K562 (cell line): Measurements from ENCODE around the gene CAPZB. TPM values are rescaled to one million over a fixed set of nuclear protein-coding genes. Genes with fewer than 3 reads are reported as not detected.

Source experiments
- ATAC-seq: fragments of 200-7000 bp; cut with Tn5 transposase; 3 replicates; pipeline ENCODE4 v1.9.1; 2020; ENCODE audit warnings: moderate library complexity
- BruUV-seq: library from RNA; stranded (reverse); fragments of 400-500 nt; replicated peaks from 2 replicates; lab custom pipeline; 2021; lab: Mats Ljungman, UMichigan
- CTCF ChIA-PET: fragments of 300-600 bp; formaldehyde crosslinking; extraction: SDS; loops from one replicate; lab custom pipeline; 2021; ENCODE audit warnings: low intra/inter-chr PET ratio; lab: Yijun Ruan, JAX
- POLR2A ChIA-PET: fragments of 300-600, 350-650 bp; sonication (Branson Sonifier 250); formaldehyde crosslinking; extraction: SDS; loops from one replicate; lab custom pipeline; 2021; ENCODE audit warnings: antibody characterized with exemption, inconsistent platforms; lab: Yijun Ruan, JAX
- DNase-seq, 4 experiments: peaks; one replicate each; pipeline versions ENCODE4 v3.0.0 to v3.0.0-alpha.2; 2011 to 2018; ENCODE audit warnings: low spot score in 3 of 4, mixed read lengths in 3 of 4; ENCODE audit errors: extremely low read depth in 1 of 4
- FAIRE-seq: peaks from 2 replicates; lab custom pipeline; 2011; peaks lifted over from hg19 to GRCh38; lab: Jason Lieb, UNC
- H2AFZ ChIP-seq: 2 replicates; pipeline ENCODE4 v1.6.0; 2011; ENCODE audit warnings: low read depth, low read length, control low read depth, inconsistent platforms
- H3K27ac ChIP-seq: fragments of 200-600 bp; 3 replicates; pipeline ENCODE4 v1.8.0; 2011; ENCODE audit warnings: low read depth, mild to moderate bottlenecking, control low read depth, inconsistent platforms, low read length, moderate library complexity, mixed read lengths; ENCODE audit errors: extremely low read depth
- H3K27me3 ChIP-seq, 2 experiments: fragments of 300-600 bp in 1 of 2; 2 replicates in 1 of 2; 3 replicates in 1 of 2; pipeline versions ENCODE4 v1.6.0 to v1.8.0; 2011; ENCODE audit warnings: inconsistent platforms in 2 of 2, low read length in 2 of 2, mild to moderate bottlenecking in 1 of 2, mixed read lengths in 1 of 2, moderate library complexity in 1 of 2; ENCODE audit not compliant: control insufficient read depth in 2 of 2, insufficient read depth in 2 of 2
- H3K36me3 ChIP-seq: fragments of 300-600 bp; 3 replicates; pipeline ENCODE4 v1.8.0; 2011; ENCODE audit warnings: mild to moderate bottlenecking, low read length, inconsistent platforms; ENCODE audit not compliant: control insufficient read depth, insufficient read depth
- H3K4me1 ChIP-seq, 2 experiments: fragments of 200-600 bp in 1 of 2; replicated peaks in 1 of 2; 2 replicates in 1 of 2; 3 replicates in 1 of 2; pipeline versions ENCODE4 v1.5.1 to v1.8.0; 2011; ENCODE audit warnings: inconsistent platforms in 2 of 2, low read length in 2 of 2, mild to moderate bottlenecking in 1 of 2, mixed read lengths in 1 of 2, moderate library complexity in 1 of 2; ENCODE audit not compliant: control insufficient read depth in 2 of 2, insufficient read depth in 2 of 2
- H3K4me2 ChIP-seq: 2 replicates; pipeline ENCODE4 v1.6.1; 2011; ENCODE audit warnings: low read length, control low read depth, inconsistent platforms, mixed read lengths; ENCODE audit not compliant: insufficient read depth
- H3K4me3 ChIP-seq: fragments of 200-600 bp; sonication (generic), shearing (Covaris generic); 2 replicates; pipeline ENCODE4 v1.5.1; 2016; ENCODE audit warnings: control low read depth, inconsistent platforms
- H3K79me2 ChIP-seq: fragments of 200-600 bp; 3 replicates; pipeline ENCODE4 v1.8.0; 2011; ENCODE audit warnings: low read length, inconsistent platforms; ENCODE audit not compliant: control insufficient read depth, insufficient read depth
- H3K9ac ChIP-seq, 2 experiments: 2 replicates each; pipeline versions ENCODE4 v1.6.0 to v1.6.1; 2011; ENCODE audit warnings: low read depth in 2 of 2, low read length in 2 of 2, control low read depth in 1 of 2, inconsistent platforms in 1 of 2, mild to moderate bottlenecking in 1 of 2, mixed read lengths in 1 of 2; ENCODE audit not compliant: insufficient read depth in 1 of 2
- H3K9me1 ChIP-seq: one replicate; pipeline ENCODE4 v1.6.0; 2011; ENCODE audit warnings: inconsistent platforms, mild to moderate bottlenecking, low read length, moderate library complexity; ENCODE audit not compliant: control insufficient read depth, insufficient read depth
- H3K9me3 ChIP-seq: replicated peaks from 2 replicates; pipeline ENCODE4 v1.5.1; 2011; ENCODE audit warnings: low read depth, low read length, inconsistent platforms; ENCODE audit not compliant: control insufficient read depth, insufficient read depth
- H4K20me1 ChIP-seq: replicated peaks from 2 replicates; pipeline ENCODE4 v1.6.1; 2011; ENCODE audit warnings: low read length, inconsistent platforms, mixed read lengths; ENCODE audit not compliant: control insufficient read depth, insufficient read depth
- BRCA1 ChIP-seq, 2 experiments: fragments of 450-650 bp in 1 of 2; sonication (generic) in 1 of 2; formaldehyde crosslinking in 1 of 2; IDR thresholded peaks; 2 replicates each; pipeline versions ENCODE4 v1.5.0 to v1.6.1; 2017 to 2020; ENCODE audit warnings: mild to moderate bottlenecking in 1 of 2, missing genetic modification reagents in 1 of 2
- ETV6 ChIP-seq, 3 experiments: fragments of 150-350 bp in 1 of 3; sonication (generic) in 1 of 3; formaldehyde crosslinking in 1 of 3; IDR thresholded peaks; 2 replicates each; pipeline versions ENCODE4 v1.6.1 to v1.8.0; 2014 to 2022; ENCODE audit warnings: borderline replicate concordance in 2 of 3, low read depth in 2 of 3, antibody characterized with exemption in 1 of 3, low read length in 1 of 3, mild to moderate bottlenecking in 1 of 3, missing genetic modification reagents in 1 of 3
- HSF4 ChIP-seq: fragments of 250-450 bp; sonication (Bioruptor Pico); IDR thresholded peaks from 2 replicates; pipeline ENCODE4 v2.1.2; 2022; ENCODE audit warnings: mild to moderate bottlenecking, moderate library complexity, borderline replicate concordance
- NFIC ChIP-seq: fragments of 450-650 bp; IDR thresholded peaks from 2 replicates; pipeline ENCODE4 v1.6.1; 2017; ENCODE audit warnings: mild to moderate bottlenecking, inconsistent platforms
- POLR2G ChIP-seq: fragments of 200-400 bp; formaldehyde crosslinking; IDR thresholded peaks from 2 replicates; pipeline ENCODE4 v1.6.1; 2017; ENCODE audit warnings: low read depth, mild to moderate bottlenecking, antibody characterized with exemption, low read length, moderate library complexity
- RBFOX2 ChIP-seq: fragments of 200-400 bp; formaldehyde crosslinking; IDR thresholded peaks from 2 replicates; pipeline ENCODE4 v1.6.1; 2017; ENCODE audit warnings: low read depth, mild to moderate bottlenecking, low read length, moderate library complexity
- TRIM25 ChIP-seq: fragments of 450-650 bp; IDR thresholded peaks from 2 replicates; pipeline ENCODE4 v1.7.0; 2016; ENCODE audit warnings: borderline replicate concordance
- ZBTB7A ChIP-seq: IDR thresholded peaks from 2 replicates; pipeline ENCODE4 v1.6.1; 2011; ENCODE audit warnings: low read depth, mild to moderate bottlenecking, low read length, moderate library complexity, borderline replicate concordance; ENCODE audit not compliant: control insufficient read depth
- ZC3H4 ChIP-seq: sonication (generic); formaldehyde crosslinking; IDR thresholded peaks from 2 replicates; pipeline ENCODE4 v1.9.0; 2021; ENCODE audit warnings: missing genetic modification reagents, borderline replicate concordance
- ZNF511 ChIP-seq: sonication (generic); formaldehyde crosslinking; IDR thresholded peaks from 2 replicates; pipeline ENCODE4 v1.8.0; 2022; ENCODE audit warnings: mild to moderate bottlenecking, missing genetic modification reagents
- WGBS: fragments of 100-300 bp; shearing (Covaris generic); methylation state at CpG from one replicate; pipeline ENCODE4 v1.1.6; 2016; ENCODE audit warnings: low coverage, mixed read lengths; ENCODE audit not compliant: insufficient coverage; ENCODE audit errors: missing lambda C conversion rate; 5-methylcytosine and 5-hydroxymethylcytosine counted together
- in situ Hi-C: fragments of 300-500 bp; cut with MboI; formaldehyde crosslinking; loops from 4 replicates; pipeline ENCODE4 v1.15.0; 2018; ENCODE audit warnings: inconsistent platforms, mixed read lengths
- intact Hi-C: fragments of 100-400 bp; cut with micrococcal nuclease; formaldehyde crosslinking; loops from 2 replicates; pipeline ENCODE4 v1.14.2; 2022
- polyA plus RNA-seq, 8 experiments: library from polyadenylated mRNA; depleted of rRNA in 4 of 8; stranded (reverse) in 5 of 8; unstranded in 3 of 8; fragments of >200 nt; fragmentation: Nextera tagmentation in 2 of 8; fragmentation: Illumina TruSeq in 1 of 8; extraction: Ambion mirVana in 2 of 8; extraction: Trizol in 1 of 8; gene quantifications; 2 replicates each; pipeline versions ENCODE4 v1.2.1 to v1.2.3, GENCODE V29; 2011 to 2014; ENCODE audit warnings: inconsistent platforms in 1 of 8, missing spikeins in 1 of 8
- total RNA-seq, 7 experiments: library from RNA; depleted of rRNA in 6 of 7; stranded (reverse); fragments of >200 nt in 6 of 7; fragmentation: Illumina TruSeq in 2 of 7; extraction: Trizol in 2 of 7; gene quantifications; 2 replicates each; pipeline versions ENCODE4 v1.2.1 to v1.2.3, GENCODE V29; 2011 to 2021; ENCODE audit warnings: low replicate concordance in 1 of 7

CAPZB gene
- total and polyA plus RNA-seq, 9 of the 15 experiments (the other 6 are each of a cell fraction or from before 2014, with no cell fraction given): 57.6 to 297 (median 125) TPM

- no peak overlapping the region for H3K4me3 ChIP-seq
- CTCF ChIA-PET: no interaction called here
- peaks cover 52% of the 10 kb centered on the region for H3K36me3 ChIP-seq
- H3K9me3 ChIP-seq: no peaks in the 10 kb centered on the region
- POLR2A ChIA-PET: interaction anchor here (0.5 to 0.6 kb wide), 2 partner anchors 11 to 777 kb away, joined by 3 read pairs; no protein-coding TSS in a partner anchor
- ATAC-seq: no peak
- H3K4me1 ChIP-seq: peaks cover 47 to 53% of the 10 kb centered on the region in 2 experiments
- peak overlapping the region in 1 of 2 experiments; percentile 0; a peak in 2 of 4 replicates for H3K9ac ChIP-seq
- peaks cover 49% of the 10 kb centered on the region for H3K79me2 ChIP-seq
- H2AFZ ChIP-seq: no peak overlapping the region
- FAIRE-seq: no peak
- 80% methylated on average over 13 of the region's 13 CpGs for WGBS
- H3K27ac ChIP-seq: no peak overlapping the region
- H4K20me1 ChIP-seq: peaks cover 23% of the 10 kb centered on the region
- H3K9me1 ChIP-seq: peaks cover 2% of the 10 kb centered on the region
- H3K27me3 ChIP-seq: no peaks in the 10 kb centered on the region
- intact Hi-C loops: no loop called here
- no peak for DNase-seq
- BruUV-seq: no TSS peak
- in situ Hi-C loops: no loop called here
- no peak overlapping the region for H3K4me2 ChIP-seq
- TF ChIP-seq ZBTB7A: no peak
- no peak for TF ChIP-seq ETV6 (IDR thresholded peaks at IDR 0.05; ENCODE audit: borderline replicate concordance in 1 of 2, low read depth in 2 of 2, low read length in 1 of 2)
- TF ChIP-seq ETV6 (CRISPR knock-in tag; IDR thresholded peaks at IDR 0.05; ENCODE audit: borderline replicate concordance): no peak
- 0 out of 2 replicates have a peak, but pooled peaks have one; percentile 16 for TF ChIP-seq ZC3H4 (CRISPR knock-in tag)
- TF ChIP-seq ZNF511 (CRISPR knock-in tag): peak; percentile 22; the same call in 1 of the 2 replicates
- no peak for TF ChIP-seq TRIM25
- peak; percentile 78 for TF ChIP-seq NFIC
- TF ChIP-seq RBFOX2: peak; percentile 54
- peak; percentile 44 for TF ChIP-seq POLR2G
- no peak for TF ChIP-seq HSF4
- TF ChIP-seq BRCA1 (IDR thresholded peaks at IDR 0.05): no peak
- 0 out of 2 replicates have a peak, but pooled peaks have one; percentile 16 for TF ChIP-seq BRCA1 (CRISPR knock-in tag; IDR thresholded peaks at IDR 0.05)
These were observed 168.0 kb downstream of the CAPZB start for GRCh38 chr1:19317126-19317910.
